Sciatic nerve (tissue), 2 donors: Measurements from ENCODE around the gene RUNDC3A. TPM values are rescaled to one million over a fixed set of nuclear protein-coding genes. Genes with fewer than 3 reads are reported as not detected.

Experiments used
- ATAC-seq: fragments of 200-7000 bp; cut with Tn5 transposase; one replicate; pipeline ENCODE4 v1.9.1; 2020; ENCODE audit warnings: mild to moderate bottlenecking, moderate library complexity
- DNase-seq: peaks from one replicate; pipeline ENCODE4 v3.0.0-alpha.2; 2020; ENCODE audit warnings: low spot score
- intact Hi-C: fragments of 100-400 bp; cut with DNase I; formaldehyde crosslinking; loops from one replicate; pipeline ENCODE4 v1.14.2; 2022
- total RNA-seq: library from RNA; stranded (reverse); fragmentation: NEBNext Ultra II Directional; extraction: Animal tissue kit (Norgen Biotek cat#: 25700); gene quantifications from one replicate; pipeline ENCODE4 v1.2.1, GENCODE V29; 2021
- donor health status: DM: no; HTN: no; CAD: no.
- donor health status: DM: no; HTN: no; CAD: no.

Gene RUNDC3A
- total RNA-seq, 1 donor from 2014 or later, result 2.9 TPM

DNA sequence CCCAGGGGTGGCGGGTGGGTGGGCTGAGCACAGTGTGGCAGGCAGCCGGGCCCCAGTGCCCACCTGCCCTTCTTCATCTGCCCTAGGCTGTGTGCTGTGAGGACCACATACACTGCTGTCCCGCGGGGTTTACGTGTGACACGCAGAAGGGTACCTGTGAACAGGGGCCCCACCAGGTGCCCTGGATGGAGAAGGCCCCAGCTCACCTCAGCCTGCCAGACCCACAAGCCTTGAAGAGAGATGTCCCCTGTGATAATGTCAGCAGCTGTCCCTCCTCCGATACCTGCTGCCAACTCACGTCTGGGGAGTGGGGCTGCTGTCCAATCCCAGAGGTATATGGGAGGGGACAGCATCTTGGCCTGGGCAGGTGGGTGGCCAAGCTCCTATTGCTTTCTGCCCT lies 43.1 kb downstream of the RUNDC3A start:
- intact Hi-C loops, result no loop called here
- DNase-seq (no peak), ATAC-seq (no peak)

DNA sequence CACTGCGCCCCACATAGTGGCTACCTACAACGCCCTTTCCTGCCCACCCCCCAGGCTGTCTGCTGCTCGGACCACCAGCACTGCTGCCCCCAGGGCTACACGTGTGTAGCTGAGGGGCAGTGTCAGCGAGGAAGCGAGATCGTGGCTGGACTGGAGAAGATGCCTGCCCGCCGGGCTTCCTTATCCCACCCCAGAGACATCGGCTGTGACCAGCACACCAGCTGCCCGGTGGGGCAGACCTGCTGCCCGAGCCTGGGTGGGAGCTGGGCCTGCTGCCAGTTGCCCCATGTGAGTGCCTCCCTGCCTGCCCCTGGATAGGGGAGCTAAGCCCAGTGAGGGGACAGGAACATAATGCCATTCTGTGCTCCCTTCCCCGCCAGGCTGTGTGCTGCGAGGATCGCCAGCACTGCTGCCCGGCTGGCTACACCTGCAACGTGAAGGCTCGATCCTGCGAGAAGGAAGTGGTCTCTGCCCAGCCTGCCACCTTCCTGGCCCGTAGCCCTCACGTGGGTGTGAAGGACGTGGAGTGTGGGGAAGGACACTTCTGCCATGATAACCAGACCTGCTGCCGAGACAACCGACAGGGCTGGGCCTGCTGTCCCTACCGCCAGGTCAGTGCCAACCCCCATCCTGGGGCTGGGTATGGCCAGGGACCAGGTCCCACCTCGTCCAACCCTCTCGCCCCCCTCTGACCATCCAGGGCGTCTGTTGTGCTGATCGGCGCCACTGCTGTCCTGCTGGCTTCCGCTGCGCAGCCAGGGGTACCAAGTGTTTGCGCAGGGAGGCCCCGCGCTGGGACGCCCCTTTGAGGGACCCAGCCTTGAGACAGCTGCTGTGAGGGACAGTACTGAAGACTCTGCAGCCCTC lies 43.8 kb downstream of the RUNDC3A start:
- intact Hi-C loops, result no loop called here
- DNase-seq (no peak), ATAC-seq (no peak)

DNA sequence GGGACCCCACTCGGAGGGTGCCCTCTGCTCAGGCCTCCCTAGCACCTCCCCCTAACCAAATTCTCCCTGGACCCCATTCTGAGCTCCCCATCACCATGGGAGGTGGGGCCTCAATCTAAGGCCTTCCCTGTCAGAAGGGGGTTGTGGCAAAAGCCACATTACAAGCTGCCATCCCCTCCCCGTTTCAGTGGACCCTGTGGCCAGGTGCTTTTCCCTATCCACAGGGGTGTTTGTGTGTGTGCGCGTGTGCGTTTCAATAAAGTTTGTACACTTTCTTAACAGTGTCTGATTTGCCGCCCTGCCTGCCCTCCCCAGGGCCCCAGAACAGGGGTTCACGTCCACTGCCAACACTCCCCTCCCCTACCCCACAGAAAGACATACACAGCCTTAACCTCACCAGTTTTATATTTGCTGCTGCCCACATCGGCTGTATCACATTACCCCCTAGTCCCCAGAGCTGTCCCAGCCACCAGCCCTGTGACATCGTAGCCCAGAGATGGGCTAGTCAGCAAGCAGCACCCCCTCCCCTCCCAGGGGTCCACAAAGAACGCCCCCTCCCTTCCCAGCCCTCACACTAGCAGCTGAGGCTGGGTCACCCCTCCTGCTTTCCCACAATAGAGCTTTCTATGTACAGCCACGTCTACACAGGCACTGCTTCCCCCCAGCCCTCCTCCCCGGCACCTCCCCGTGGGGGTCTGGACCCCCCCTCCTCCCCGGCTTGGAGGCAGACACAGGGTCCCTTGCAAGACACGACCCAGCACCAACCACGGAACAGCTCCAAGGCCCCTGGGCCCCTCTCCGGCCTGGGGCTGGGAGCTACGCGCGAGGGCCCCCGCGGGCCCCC lies 44.6 kb downstream of the RUNDC3A start:
- ATAC-seq, result no peak
- DNase-seq, result no peak
- intact Hi-C loops, result no loop called here

DNA sequence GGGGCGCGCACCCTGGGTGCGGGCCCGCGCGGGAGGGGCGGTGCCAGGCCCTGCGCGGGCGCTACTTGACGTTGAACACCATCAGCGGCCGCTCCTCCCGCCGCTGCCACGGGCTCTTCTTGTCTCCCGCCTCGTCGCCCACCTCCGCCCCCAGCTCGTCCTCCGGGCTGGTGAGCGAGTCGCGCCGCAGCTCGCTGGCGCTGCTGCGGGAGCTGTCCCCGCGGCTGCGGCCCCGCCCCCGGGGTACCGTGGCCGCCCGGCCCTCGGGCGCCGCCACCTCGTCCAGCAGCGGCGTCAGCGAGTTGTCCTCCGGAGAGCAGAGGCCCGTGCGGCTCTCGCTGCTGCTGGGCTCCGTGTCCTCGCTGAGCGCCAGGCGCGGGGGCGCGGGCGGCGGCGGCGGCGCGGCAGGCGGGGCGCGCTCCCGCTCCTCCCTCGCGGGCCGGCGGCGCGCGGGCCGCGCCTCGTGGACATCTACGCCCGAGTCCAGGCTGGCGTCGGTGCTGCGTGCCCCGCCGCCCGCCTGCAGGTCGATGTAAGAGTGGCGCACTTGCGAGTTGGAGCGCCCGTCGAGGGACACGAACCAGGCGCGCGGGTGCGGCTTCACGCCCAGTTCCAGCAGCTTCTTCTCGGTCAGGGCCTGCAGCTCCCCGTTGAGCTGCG lies 45.4 kb downstream of the RUNDC3A start:
- intact Hi-C loops, result no loop called here
- no peak for ATAC-seq
- no peak for DNase-seq

DNA sequence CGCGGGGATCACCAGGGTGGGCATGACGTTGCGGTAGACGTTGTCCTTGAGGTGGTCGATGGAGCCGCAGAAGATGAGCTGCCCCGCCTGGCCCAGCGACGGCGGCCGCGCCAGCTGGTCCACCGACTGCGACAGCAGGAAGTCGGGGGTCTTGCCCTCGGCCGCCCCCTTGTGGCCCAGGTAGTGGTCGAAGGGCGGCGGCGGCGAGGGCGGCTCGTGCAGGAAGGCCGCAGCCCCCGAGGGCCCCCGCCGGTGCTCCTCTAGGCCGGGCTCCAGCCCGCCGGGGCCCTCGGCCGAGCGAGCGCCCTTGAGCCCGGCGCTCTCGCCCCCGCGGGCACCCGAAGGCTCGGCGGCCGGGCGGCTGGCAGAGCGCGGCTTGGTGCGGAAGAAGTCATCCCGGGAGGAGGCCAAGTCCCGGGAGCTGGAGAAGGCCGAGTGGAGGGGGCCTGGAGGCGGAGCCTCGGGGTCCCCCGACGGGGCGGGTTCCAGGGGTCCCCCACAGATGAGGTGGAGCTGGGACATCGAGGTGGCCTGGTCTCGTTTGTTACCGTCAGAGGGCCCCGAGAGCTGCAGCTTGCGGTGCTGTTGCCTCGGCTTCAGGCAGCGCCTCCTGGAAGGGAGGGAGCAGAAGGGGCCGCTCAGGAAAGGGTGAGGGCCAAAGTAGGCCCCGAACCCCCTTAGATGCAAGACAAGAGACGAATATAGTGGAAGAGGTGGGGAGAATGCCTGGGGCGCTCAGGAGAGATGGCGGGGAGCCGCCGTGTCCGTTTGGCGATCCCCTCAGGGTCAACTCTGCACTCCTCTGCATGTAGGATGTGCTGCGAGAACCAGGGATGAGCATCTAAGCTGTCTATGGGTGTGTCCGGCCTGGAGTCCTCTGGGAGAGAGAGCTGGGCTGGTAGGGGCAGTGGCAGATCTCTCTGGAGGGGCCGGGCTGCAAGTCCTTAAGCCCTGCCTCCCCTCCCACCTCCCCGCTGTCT lies 46.5 kb downstream of the RUNDC3A start:
- ATAC-seq, result no peak
- no peak for DNase-seq
- intact Hi-C loops, result no loop called here

DNA sequence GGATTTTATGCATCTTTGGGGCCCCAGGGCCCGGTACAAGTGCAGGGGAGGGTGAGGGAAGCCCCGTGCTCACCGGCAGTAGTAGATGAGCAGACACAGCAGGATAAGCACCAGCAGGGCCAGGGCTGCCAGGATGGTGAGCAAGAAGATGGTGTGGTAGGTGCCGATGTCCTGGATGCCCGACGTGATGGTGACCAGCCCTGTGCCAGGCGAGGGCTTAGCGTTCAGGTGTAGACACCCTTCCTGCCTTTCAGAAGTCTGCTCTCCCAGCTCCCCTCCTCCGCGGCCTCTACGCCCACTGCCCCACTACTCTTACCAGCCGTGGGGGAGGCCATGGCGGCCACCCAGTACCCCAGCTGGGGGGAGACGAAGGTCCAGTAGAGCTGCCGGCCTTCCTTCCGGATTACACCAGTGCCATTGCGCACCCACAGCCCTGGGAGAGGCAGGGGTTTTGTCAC lies 47.3 kb downstream of the RUNDC3A start:
- DNase-seq, result no peak
- no peak for ATAC-seq
- intact Hi-C loops, result no loop called here

DNA sequence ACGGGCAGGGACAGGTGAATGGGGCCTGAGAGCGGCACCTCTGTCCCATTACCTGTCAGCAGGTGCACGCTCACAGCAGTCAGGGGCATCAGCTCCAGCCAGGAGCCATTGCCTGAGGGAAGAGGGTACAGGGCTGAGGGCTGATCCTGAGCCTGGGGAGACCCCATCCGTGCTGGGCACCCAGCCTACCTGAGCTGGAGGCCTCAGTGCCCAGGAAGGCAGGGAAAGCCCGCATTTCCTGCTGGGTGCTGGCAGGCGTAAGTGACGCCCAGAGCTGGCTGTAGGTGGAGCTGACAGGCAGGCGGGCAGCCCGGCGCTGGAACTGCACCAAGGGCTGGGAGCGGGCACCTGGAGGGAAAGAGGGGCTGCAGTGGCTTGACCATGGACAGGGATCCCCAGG lies 47.8 kb downstream of the RUNDC3A start:
- intact Hi-C loops, result no loop called here
- ATAC-seq, result no peak
- DNase-seq, result no peak

DNA sequence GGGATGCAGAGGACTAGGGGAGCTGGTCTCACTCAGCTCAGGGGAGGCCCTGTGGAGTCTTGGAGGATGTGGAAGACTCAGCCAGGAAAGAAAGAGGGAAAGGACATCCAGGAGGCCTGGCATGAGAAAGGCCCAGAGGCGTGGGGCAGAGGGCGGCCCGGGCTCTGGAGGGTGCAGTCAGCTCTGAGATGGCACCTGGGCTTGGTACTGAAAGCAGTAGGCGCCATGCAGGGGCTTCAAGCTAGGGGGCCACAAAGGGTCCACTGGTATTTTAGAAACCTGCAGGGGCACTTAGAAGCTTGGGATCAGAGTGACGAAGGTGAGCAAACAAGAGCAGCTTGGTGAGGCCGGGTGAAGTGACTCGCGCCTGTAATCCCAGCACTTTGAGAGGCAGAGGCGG lies 49.7 kb downstream of the RUNDC3A start:
- ATAC-seq (no peak), DNase-seq (no peak)
- intact Hi-C loops, result no loop called here

DNA sequence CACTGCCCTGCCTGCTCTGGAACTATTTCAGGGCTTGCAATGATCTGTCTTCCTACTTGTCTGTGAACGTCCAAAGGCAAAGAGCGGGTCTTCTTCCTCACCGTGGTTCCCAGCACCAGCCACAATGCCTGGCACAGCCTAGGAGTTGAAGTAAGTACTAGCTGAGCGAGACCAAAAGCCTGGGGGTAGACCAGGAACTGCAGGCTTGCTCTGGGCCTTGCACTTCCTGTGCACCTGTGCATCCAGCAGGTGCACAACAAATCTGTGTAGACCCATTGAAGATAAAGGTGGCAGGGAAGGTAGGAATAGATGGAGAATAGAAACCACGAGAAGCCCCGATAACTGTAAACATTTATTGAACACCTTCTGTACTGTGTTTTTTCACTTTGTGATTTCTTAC lies 50.6 kb downstream of the RUNDC3A start:
- no peak for ATAC-seq
- DNase-seq, result no peak
- intact Hi-C loops, result no loop called here

DNA sequence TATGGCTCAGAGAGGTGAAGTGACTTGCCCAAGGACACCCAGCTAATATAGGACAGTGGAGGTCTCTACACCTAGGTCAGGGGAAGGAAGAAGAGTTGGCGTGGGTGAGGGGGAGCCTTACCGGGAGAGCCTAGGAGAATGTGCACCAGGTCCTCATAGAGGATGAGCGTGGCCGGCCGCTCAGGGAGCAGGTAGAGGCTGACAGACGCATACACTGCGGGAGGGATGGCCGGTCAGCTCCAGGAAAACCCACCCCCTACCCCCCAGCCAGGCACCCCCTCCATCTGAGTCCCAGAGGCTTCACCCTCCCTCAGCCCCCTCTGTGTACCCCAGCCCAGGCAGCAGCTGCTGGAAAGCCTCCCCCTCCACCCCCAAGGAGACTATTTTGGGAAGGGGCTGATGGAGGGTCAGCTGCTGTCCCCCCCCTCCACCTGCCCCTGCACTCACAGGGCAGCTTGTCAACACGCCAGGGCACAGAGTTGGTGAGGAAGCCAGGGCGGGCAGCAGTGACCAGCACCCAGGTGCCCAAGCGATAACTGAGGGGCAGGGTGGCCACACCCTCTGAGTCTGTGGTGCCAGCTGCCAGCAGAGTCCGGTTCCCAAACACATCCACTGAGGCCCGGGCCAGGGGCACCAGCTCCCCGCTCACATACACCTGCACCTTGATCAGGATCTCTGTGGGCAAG lies 51.2 kb downstream of the RUNDC3A start:
- intact Hi-C loops, result loop anchor here (2.0 kb wide), 1 partner anchor 25 kb away; no protein-coding TSS in a partner anchor
- ATAC-seq (no peak), DNase-seq (no peak)

DNA sequence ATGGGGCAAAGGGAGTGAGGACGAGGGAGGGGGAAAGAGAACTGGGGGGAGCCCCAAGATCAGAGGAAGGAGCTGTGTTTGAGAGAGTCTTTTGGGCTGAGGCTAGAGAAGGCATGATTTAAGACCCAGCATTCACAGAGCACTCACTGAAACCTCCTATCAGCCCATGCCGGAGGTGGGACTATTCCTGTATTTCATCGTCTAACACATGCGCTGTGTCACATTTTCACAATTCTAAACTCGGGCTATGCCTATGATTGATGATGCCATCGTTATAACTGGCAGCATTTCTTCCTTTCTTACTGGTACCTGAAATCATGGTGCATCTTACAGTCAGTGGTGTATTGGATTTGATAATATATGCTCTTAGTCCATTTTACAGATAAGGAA lies 51.7 kb downstream of the RUNDC3A start:
- DNase-seq (no peak), ATAC-seq (no peak)
- intact Hi-C loops, result loop anchor here (2.0 kb wide), 1 partner anchor 25 kb away; no protein-coding TSS in a partner anchor

DNA sequence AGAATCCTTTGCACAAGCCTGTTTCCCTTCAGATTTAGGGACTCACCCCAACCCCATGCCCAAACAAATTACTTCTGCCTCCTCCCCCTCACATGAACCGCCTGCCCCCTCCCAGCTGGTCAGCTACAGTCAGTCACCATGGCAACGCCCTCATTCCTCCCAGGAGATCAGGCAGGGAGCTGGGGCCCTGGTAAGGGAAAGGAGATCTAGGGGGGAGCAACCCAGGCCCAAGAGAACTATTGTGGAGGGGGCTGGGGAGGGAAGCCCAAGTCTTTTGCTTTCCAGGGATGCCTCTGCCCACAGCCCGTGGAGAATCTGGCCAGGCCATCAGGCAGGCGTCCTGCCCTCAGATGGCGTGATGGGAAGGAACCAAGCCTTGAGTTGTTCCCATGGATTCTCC lies 52.4 kb downstream of the RUNDC3A start:
- no peak for DNase-seq
- peak; percentile 62 for ATAC-seq
- intact Hi-C loops, result loop anchor here (2.0 kb wide), 1 partner anchor 26 kb away; no protein-coding TSS in a partner anchor

DNA sequence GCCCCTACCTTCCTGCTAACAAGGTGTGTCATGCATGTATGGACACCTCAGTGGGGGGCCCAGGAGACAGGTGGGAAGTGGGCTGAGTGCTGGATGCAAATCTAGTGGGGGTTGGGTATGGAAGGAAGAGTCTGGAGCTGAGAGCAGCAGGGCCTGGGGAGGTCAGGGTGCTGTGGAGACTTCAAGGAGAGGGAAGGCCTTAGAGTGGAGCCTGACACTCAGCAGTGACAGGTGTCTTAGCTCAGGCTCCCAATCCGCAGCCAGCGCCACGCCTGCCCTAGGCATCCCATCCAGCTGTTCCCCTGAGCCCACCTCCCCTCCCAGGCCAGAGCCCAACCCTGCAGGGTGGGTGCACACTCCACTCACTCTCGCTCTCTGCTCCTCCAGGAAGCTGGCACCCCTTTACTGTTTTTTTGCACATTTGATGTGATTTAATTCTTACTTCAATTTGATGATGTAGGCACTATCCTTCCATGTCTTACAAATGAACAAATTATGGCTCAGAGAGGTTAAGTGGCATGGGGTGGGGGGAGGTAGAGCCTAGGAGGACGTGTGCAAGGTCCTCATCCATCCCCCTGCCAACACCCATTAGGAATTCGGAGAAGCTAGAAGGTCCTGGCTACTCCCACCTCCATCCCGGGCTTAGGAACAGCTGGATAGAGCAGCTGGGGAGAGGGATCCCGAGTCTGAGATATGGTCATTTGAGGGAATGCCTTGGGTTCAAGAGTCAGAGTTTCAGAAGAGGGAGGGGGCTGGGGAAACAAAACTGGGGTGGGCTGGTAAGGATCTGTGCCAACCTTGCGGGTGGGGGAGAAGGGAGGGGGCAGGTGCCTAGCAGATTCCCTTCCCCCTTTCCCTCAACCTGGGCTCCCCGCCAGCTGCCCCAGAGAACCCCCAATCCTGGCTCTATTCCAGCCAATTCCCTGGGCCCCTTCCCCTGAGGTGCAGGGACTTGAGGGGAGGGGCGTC lies 53.2 kb downstream of the RUNDC3A start:
- intact Hi-C loops, result loop anchor here (2.0 kb wide), 1 partner anchor 27 kb away; no protein-coding TSS in a partner anchor
- no peak for DNase-seq
- no peak for ATAC-seq

DNA sequence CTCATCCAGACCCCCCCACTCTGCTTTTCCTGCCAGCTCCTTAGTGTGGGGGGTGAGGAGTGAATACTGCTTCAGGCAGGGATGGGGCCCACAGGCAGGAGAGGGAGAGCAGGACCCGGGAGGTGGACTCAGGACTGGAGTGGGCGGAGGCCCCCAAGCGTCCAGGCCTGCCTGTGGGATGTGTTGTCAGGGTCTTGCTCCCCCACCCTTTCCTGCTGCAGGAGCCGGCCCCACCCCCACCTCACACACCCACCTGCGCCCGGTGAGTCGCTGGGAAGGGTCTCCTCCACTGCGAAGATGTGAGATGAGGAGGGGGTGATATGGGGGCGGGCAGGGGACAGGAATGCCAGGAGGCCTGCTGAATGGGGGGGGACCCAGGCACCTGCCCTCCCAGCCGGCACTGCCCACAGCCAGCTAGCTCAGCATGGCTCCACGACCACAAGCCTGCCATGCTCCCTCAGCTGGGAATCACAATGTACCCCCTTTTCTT lies 54.1 kb downstream of the RUNDC3A start:
- peak; percentile 11 for ATAC-seq
- intact Hi-C loops, result no loop called here
- no peak for DNase-seq

DNA sequence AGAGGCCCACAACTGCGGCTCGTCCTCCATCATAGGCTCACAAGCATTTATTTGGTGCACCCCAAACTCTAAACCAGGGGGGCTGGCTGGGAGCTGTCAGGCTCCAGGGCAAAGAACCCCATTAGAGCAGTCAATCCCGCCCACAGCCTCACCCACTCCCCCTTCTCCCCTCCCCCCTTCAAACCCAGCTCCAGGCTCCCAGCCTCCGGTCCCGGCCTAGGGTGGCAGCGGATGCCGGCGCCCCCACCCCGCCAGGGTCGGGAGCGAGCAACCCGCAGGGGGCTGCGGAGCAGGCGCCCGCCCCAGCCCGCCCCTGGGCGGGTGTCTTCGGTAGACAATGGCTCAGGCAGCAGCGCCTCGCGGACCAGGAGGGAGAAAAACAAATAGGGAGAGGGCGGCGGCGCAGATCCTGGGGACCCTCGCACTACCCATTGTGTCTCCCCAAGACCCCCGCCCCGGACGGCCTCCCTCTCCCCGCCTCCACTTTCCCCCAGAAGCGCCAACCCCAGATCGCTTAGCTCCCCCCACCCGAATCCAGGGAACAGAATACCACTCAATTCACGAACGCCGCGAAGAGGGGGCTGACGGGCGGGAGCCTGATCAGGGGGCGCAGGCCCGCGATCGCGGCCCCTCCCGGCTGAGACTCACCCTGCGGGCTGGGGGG lies 54.7 kb downstream of the RUNDC3A start:
- intact Hi-C loops, result no loop called here
- ATAC-seq (peak; percentile 29), DNase-seq (no peak)

DNA sequence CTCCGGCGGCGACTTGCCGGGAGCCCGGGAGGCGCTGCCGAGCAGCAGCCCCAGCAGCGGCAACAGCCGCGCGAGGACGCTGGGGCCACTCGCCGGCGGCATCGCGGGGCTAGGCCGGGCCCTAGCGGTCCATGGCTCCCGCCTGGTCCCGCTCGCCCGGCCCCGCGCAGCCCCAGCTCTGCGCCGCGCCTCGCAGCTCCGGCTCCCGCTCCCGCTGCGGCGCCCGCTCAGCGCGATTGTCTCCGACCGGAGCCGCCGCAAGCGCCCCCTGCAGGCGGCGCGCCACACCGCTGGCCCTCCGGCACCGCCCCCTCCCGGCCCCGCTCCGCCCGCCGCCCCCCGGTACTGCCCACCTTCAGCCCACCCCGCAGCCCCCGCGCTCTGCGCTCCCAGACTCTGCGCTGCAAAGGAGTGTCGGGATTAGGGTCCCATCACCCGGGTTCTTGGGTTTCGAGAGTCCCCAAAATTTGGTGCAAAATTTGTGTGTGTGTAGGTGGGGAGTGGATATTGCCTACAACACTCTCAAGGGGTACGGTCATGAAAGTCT lies 55.3 kb downstream of the RUNDC3A start, which contains the start of gene FAM171A2:
TSS of gene FAM171A2 (minus strand) at position 241 of the 547 bp plus-strand sequence. CDS start at position 102, 139 bp downstream.
- DNase-seq, result peak; percentile 80
- intact Hi-C loops, result no loop called here
- ATAC-seq, result peak; percentile 66
